C4-2B (cell line): ENCODE results near the gene MTIF2.

Source experiments
- CTCF ChIP-seq: fragments of 450-650 bp; conservative IDR thresholded peaks from 2 replicates; pipeline ENCODE4 v1.5.1; 2017; ENCODE audit warnings: mild to moderate bottlenecking
- ZFX ChIP-seq: fragments of 450-650 bp; IDR thresholded peaks from 2 replicates; pipeline ENCODE4 v1.6.1; 2017

- TF ChIP-seq CTCF, result no peak
- no peak for TF ChIP-seq ZFX
Observed at GRCh38 chr2:55204950-55205349, 64.1 kb downstream of the MTIF2 start.
